Measurements from ENCODE around the gene ZCCHC24. TPM values are rescaled to one million over a fixed set of nuclear protein-coding genes. Genes with fewer than 3 reads are reported as not detected.
A peak's percentile ranks its signal among the peaks of the same experiment; 100 is the strongest.
"Not testable (repeated sequence)": the region's sequence is repeated elsewhere in the genome, so short reads cannot be mapped to it uniquely, and the experiment has no call there.

ZCCHC24 gene
- total and polyA plus RNA-seq, 4 donors = 7.8 to 23.9 (median 14.8) TPM

GRCh38 chr10:79448732-79449049 lies 3.3 kb upstream of the ZCCHC24 start:
- peaks cover 1 to 8% (median 6%) of the 10 kb centered on the region in 4 donors for H3K4me1 ChIP-seq (ENCODE audit: control insufficient read depth in 4 of 4, insufficient read depth in 4 of 4, low read length in 3 of 4)
- no peak overlapping the region for H3K9ac ChIP-seq (ENCODE audit: low read depth in 1 of 2, low read length in 2 of 2)
- H3K27ac ChIP-seq (ENCODE audit: low read depth in 1 of 2, low read length in 2 of 2) = no peak overlapping the region
- WGBS = 96% methylated on average over 2 of the region's 2 CpGs
- no peak overlapping the region for H3K4me3 ChIP-seq (ENCODE audit: low read depth in 1 of 3, low read length in 3 of 3)
- no peaks in the 10 kb centered on the region for H3K9me3 ChIP-seq (ENCODE audit: control insufficient read depth in 4 of 4, low read length in 3 of 4)
- no peak for DNase-seq (ENCODE audit: low spot score)
- no peaks in the 10 kb centered on the region for H3K36me3 ChIP-seq (ENCODE audit: control insufficient read depth in 4 of 4, insufficient read depth in 3 of 4, low read depth in 1 of 4, low read length in 3 of 4)
- H3K27me3 ChIP-seq (ENCODE audit: control insufficient read depth in 4 of 4, insufficient read depth in 4 of 4, low read length in 3 of 4) = no peaks in the 10 kb centered on the region
- TF ChIP-seq, protein P1, sequence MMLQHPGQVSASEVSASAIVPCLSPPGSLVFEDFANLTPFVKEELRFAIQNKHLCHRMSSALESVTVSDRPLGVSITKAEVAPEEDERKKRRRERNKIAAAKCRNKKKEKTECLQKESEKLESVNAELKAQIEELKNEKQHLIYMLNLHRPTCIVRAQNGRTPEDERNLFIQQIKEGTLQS (IDR thresholded peaks at IDR 0.05) = no peak
- TF ChIP-seq NR2F2 (IDR thresholded peaks at IDR 0.05) (no peak), RXRA (IDR thresholded peaks at IDR 0.05) (no peak)

- WGBS = 96% methylated on average over 5 of the region's 5 CpGs
- H3K9ac ChIP-seq (ENCODE audit: low read depth in 1 of 2, low read length in 2 of 2) = no peak overlapping the region
- H3K4me3 ChIP-seq (ENCODE audit: low read depth in 1 of 3, low read length in 3 of 3) = no peak overlapping the region
- no peak for TF ChIP-seq RXRA (IDR thresholded peaks at IDR 0.05)
- no peak for TF ChIP-seq FOXA2 (IDR thresholded peaks at IDR 0.05)
- TF ChIP-seq SP1 (IDR thresholded peaks at IDR 0.05) = no peak
- TF ChIP-seq HNF4A (conservative IDR thresholded peaks at IDR 0.05) = no peak
- H3K27ac ChIP-seq (ENCODE audit: low read depth in 1 of 2, low read length in 2 of 2) = no peak overlapping the region
- no peaks in the 10 kb centered on the region for H3K27me3 ChIP-seq (ENCODE audit: control insufficient read depth in 4 of 4, insufficient read depth in 4 of 4, low read length in 3 of 4)
- H3K4me1 ChIP-seq (ENCODE audit: control insufficient read depth in 4 of 4, insufficient read depth in 4 of 4, low read length in 3 of 4) = peaks cover 5 to 14% (median 12%) of the 10 kb centered on the region in 4 donors
- H3K9me3 ChIP-seq (ENCODE audit: control insufficient read depth in 4 of 4, low read length in 3 of 4) = no peaks in the 10 kb centered on the region
- no peak for DNase-seq (ENCODE audit: low spot score)
- H3K36me3 ChIP-seq (ENCODE audit: control insufficient read depth in 4 of 4, insufficient read depth in 3 of 4, low read depth in 1 of 4, low read length in 3 of 4) = no peaks in the 10 kb centered on the region
Measured at GRCh38 chr10:79447911-79448731, 2.7 kb upstream of the ZCCHC24 start.

GRCh38 chr10:79447249-79447648 lies 1.8 kb upstream of the ZCCHC24 start:
- not testable (repeated sequence) for H3K36me3 ChIP-seq (ENCODE audit: control insufficient read depth in 4 of 4, insufficient read depth in 3 of 4, low read depth in 1 of 4, low read length in 3 of 4); H3K9me3 ChIP-seq (ENCODE audit: control insufficient read depth in 4 of 4, low read length in 3 of 4); H3K27ac ChIP-seq (ENCODE audit: low read depth in 1 of 2, low read length in 2 of 2); H3K9ac ChIP-seq (ENCODE audit: low read depth in 1 of 2, low read length in 2 of 2); DNase-seq (ENCODE audit: low spot score); H3K4me3 ChIP-seq (ENCODE audit: low read depth in 1 of 3, low read length in 3 of 3); H3K27me3 ChIP-seq (ENCODE audit: control insufficient read depth in 4 of 4, insufficient read depth in 4 of 4, low read length in 3 of 4)
- WGBS = 88% methylated on average over 6 of the region's 6 CpGs
- peaks cover 12 to 22% (median 21%) of the 10 kb centered on the region in 4 donors for H3K4me1 ChIP-seq (ENCODE audit: control insufficient read depth in 4 of 4, insufficient read depth in 4 of 4, low read length in 3 of 4)

GRCh38 chr10:79446758-79447084 lies 1.3 kb upstream of the ZCCHC24 start:
- no peak for DNase-seq (ENCODE audit: low spot score)
- 24% methylated on average over 16 of the region's 16 CpGs for WGBS
- Histone ChIP-seq H3K27ac (ENCODE audit: low read depth in 1 of 2, low read length in 2 of 2) (peak overlapping the region; percentile 92 to 98), H3K4me1 (ENCODE audit: control insufficient read depth in 4 of 4, insufficient read depth in 4 of 4, low read length in 3 of 4) (peaks cover 12 to 28% (median 26%) of the 10 kb centered on the region in 4 donors), H3K36me3 (ENCODE audit: control insufficient read depth in 4 of 4, insufficient read depth in 3 of 4, low read depth in 1 of 4, low read length in 3 of 4) (no peaks in the 10 kb centered on the region), H3K4me3 (ENCODE audit: low read depth in 1 of 3, low read length in 3 of 3) (peak overlapping the region; percentile 15 to 68 (median 61)), H3K27me3 (ENCODE audit: control insufficient read depth in 4 of 4, insufficient read depth in 4 of 4, low read length in 3 of 4) (no peaks in the 10 kb centered on the region), H3K9ac (ENCODE audit: low read depth in 1 of 2, low read length in 2 of 2) (peak overlapping the region in 1 of 2 donors; percentile 42), H3K9me3 (ENCODE audit: control insufficient read depth in 4 of 4, low read length in 3 of 4) (no peaks in the 10 kb centered on the region)
- peak in 1 of 2 donors; percentile 13 for TF ChIP-seq RAD21 (IDR thresholded peaks at IDR 0.05)
- TF ChIP-seq HNF4G (IDR thresholded peaks at IDR 0.05) = no peak
- no peak for TF ChIP-seq MAX (IDR thresholded peaks at IDR 0.05)
- TF ChIP-seq ZBTB33 (IDR thresholded peaks at IDR 0.05) = no peak
- no peak for TF ChIP-seq FOXA1 (IDR thresholded peaks at IDR 0.05)
- no peak for TF ChIP-seq EGR1 (IDR thresholded peaks at IDR 0.05; ENCODE audit: low read depth in 2 of 2)
- peak; percentile 59 for TF ChIP-seq NR2F2 (IDR thresholded peaks at IDR 0.05)
- TF ChIP-seq GABPA (IDR thresholded peaks at IDR 0.05 in 1 of 2, conservative IDR thresholded peaks at IDR 0.05 in 1 of 2) = no peak
- no peak for TF ChIP-seq FOXA2 (IDR thresholded peaks at IDR 0.05)
- no peak for TF ChIP-seq SP1 (IDR thresholded peaks at IDR 0.05)
- peak; percentile 66 for TF ChIP-seq YY1 (IDR thresholded peaks at IDR 0.05)
- TF ChIP-seq TAF1 (conservative IDR thresholded peaks at IDR 0.05) = no peak
- TF ChIP-seq RXRA (IDR thresholded peaks at IDR 0.05) = peak; percentile 9 to 55
- TF ChIP-seq CTCF (IDR thresholded peaks at IDR 0.05; ENCODE audit: low read depth, low read length, missing input control) = no peak

All from liver (tissue), 9 donors.